Measurements from ENCODE around the gene UBA5.

UBA5 gene

GRCh38 chr3:132655471-132655870 is 4.7 kb upstream of the UBA5 start:
- no peak for DNase-seq

GRCh38 chr3:132657869-132658747 is 2.0 kb upstream of the UBA5 start:
- no peak for DNase-seq

- no peak for DNase-seq
Measured at GRCh38 chr3:132659000-132659364, 1.1 kb upstream of the UBA5 start.

- DNase-seq: peak; percentile 41
Measured at GRCh38 chr3:132659365-132660051, 621 bp upstream of the UBA5 start, which contains the start of gene ACAD11. Gene ACAD11 (minus strand): TSS chr3:132659809. CDS start chr3:132659751, 58 bp downstream.

- DNase-seq: no peak
Measured at GRCh38 chr3:132660811-132661070, 612 bp downstream of the UBA5 start.

- no peak for DNase-seq
Measured at GRCh38 chr3:132661101-132661500, 972 bp downstream of the UBA5 start.

- no peak for DNase-seq
Measured at GRCh38 chr3:132662212-132662611, 2.1 kb downstream of the UBA5 start.

GRCh38 chr3:132665230-132665745 is 5.2 kb downstream of the UBA5 start:
- DNase-seq: no peak

- DNase-seq: no peak
Measured at GRCh38 chr3:132669256-132669777, 9.2 kb downstream of the UBA5 start.

GRCh38 chr3:132675408-132675807 is 15.3 kb downstream of the UBA5 start:
- DNase-seq: no peak

- no peak for DNase-seq
Measured at GRCh38 chr3:132679911-132680310, 19.8 kb downstream of the UBA5 start.

GRCh38 chr3:132681421-132681820 is 21.3 kb downstream of the UBA5 start:
- DNase-seq: no peak

GRCh38 chr3:132682201-132682600 is 22.1 kb downstream of the UBA5 start:
- no peak for DNase-seq

GRCh38 chr3:132690040-132690439 is 29.9 kb downstream of the UBA5 start:
- no peak for DNase-seq

GRCh38 chr3:132694991-132695390 is 34.9 kb downstream of the UBA5 start:
- no peak for DNase-seq

GRCh38 chr3:132695422-132695821 is 35.3 kb downstream of the UBA5 start:
- no peak for DNase-seq

GRCh38 chr3:132703733-132704132 is 43.6 kb downstream of the UBA5 start:
- DNase-seq: no peak

- DNase-seq: no peak
Measured at GRCh38 chr3:132709761-132710160, 49.6 kb downstream of the UBA5 start.

- DNase-seq: no peak
Measured at GRCh38 chr3:132710311-132710710, 50.2 kb downstream of the UBA5 start.

- no peak for DNase-seq
Measured at GRCh38 chr3:132713977-132714727, 54.0 kb downstream of the UBA5 start.

- DNase-seq: no peak
Measured at GRCh38 chr3:132716372-132716771, 56.2 kb downstream of the UBA5 start.

GRCh38 chr3:132720228-132720627 is 60.1 kb downstream of the UBA5 start:
- DNase-seq: no peak

- DNase-seq: no peak
Measured at GRCh38 chr3:132721479-132722164, 61.5 kb downstream of the UBA5 start.
